K562 (cell line): ENCODE data around the gene YBX2. TPM values are rescaled to one million over a fixed set of nuclear protein-coding genes. Genes with fewer than 3 reads are reported as not detected.

Experiments used
- E2F1 ChIP-seq: sonication (generic); formaldehyde crosslinking; IDR thresholded peaks from 2 replicates; pipeline ENCODE4 v1.8.1; 2023; ENCODE audit warnings: mild to moderate bottlenecking, missing genetic modification reagents, moderate library complexity
- KDM5B ChIP-seq: fragments of 200-600 bp; sonication (generic); IDR thresholded peaks from 2 replicates; pipeline ENCODE4 v1.6.1; 2012; ENCODE audit warnings: low read depth, mild to moderate bottlenecking, moderate library complexity, low read length, control low read depth, inconsistent platforms; ENCODE audit not compliant: insufficient replicate concordance
- MYC ChIP-seq, 2 experiments: fragments of 250-450 bp in 1 of 2; sonication (Bioruptor Pico) in 1 of 2; IDR thresholded peaks; 2 replicates each; pipeline versions ENCODE4 v1.5.1 to v1.6.1; 2012 to 2021; ENCODE audit warnings: low read depth in 2 of 2, borderline replicate concordance in 1 of 2, improper control_type of control experiment in 1 of 2, low read length in 1 of 2, mild to moderate bottlenecking in 1 of 2, moderate library complexity in 1 of 2
- POLR2B ChIP-seq: fragments of 450-650 bp; IDR thresholded peaks from 2 replicates; pipeline ENCODE4 v1.6.1; 2018; ENCODE audit warnings: low read depth; ENCODE audit not compliant: partially characterized antibody
- POLR2G ChIP-seq: fragments of 200-400 bp; formaldehyde crosslinking; IDR thresholded peaks from 2 replicates; pipeline ENCODE4 v1.6.1; 2017; ENCODE audit warnings: low read depth, mild to moderate bottlenecking, antibody characterized with exemption, low read length, moderate library complexity
- RBFOX2 ChIP-seq: fragments of 200-400 bp; formaldehyde crosslinking; IDR thresholded peaks from 2 replicates; pipeline ENCODE4 v1.6.1; 2017; ENCODE audit warnings: low read depth, mild to moderate bottlenecking, low read length, moderate library complexity
- SAP30 ChIP-seq: fragments of 200-600 bp; sonication (generic); IDR thresholded peaks from 2 replicates; pipeline ENCODE4 v1.6.1; 2012; ENCODE audit warnings: borderline replicate concordance, low read depth, mild to moderate bottlenecking, moderate library complexity, low read length, control low read depth, inconsistent platforms; ENCODE audit not compliant: insufficient read depth, poor library complexity, severe bottlenecking
- SRF ChIP-seq, 2 experiments: fragments of 250-450, 450-650 bp in 1 of 2; sonication (Bioruptor Pico) in 1 of 2; sonication (generic) in 1 of 2; formaldehyde crosslinking; IDR thresholded peaks; 2 replicates each; pipeline versions ENCODE4 v1.5.0 to v1.5.1; 2020 to 2022; ENCODE audit warnings: mild to moderate bottlenecking in 1 of 2, missing genetic modification reagents in 1 of 2
- ZNF407 ChIP-seq: fragments of 450-650 bp; IDR thresholded peaks from 2 replicates; pipeline ENCODE4 v1.6.1; 2016; ENCODE audit warnings: low read depth
- polyA plus RNA-seq, 8 experiments: library from polyadenylated mRNA; depleted of rRNA in 4 of 8; stranded (reverse) in 5 of 8; unstranded in 3 of 8; fragments of >200 nt; fragmentation: Nextera tagmentation in 2 of 8; fragmentation: Illumina TruSeq in 1 of 8; extraction: Ambion mirVana in 2 of 8; extraction: Trizol in 1 of 8; gene quantifications; 2 replicates each; pipeline versions ENCODE4 v1.2.1 to v1.2.3, GENCODE V29; 2011 to 2014; ENCODE audit warnings: inconsistent platforms in 1 of 8, missing spikeins in 1 of 8
- total RNA-seq, 7 experiments: library from RNA; depleted of rRNA in 6 of 7; stranded (reverse); fragments of >200 nt in 6 of 7; fragmentation: Illumina TruSeq in 2 of 7; extraction: Trizol in 2 of 7; gene quantifications; 2 replicates each; pipeline versions ENCODE4 v1.2.1 to v1.2.3, GENCODE V29; 2011 to 2021; ENCODE audit warnings: low replicate concordance in 1 of 7
- TF ChIP-seq, protein P1 (sequence below): sonication (generic); formaldehyde crosslinking; IDR thresholded peaks from 2 replicates; pipeline ENCODE4 v1.8.0; 2023; ENCODE audit warnings: mild to moderate bottlenecking, missing genetic modification reagents

YBX2 gene
- total and polyA plus RNA-seq, 9 of the 15 experiments (the other 6 are each of a cell fraction or from before 2014, with no cell fraction given): 0.03 to 0.59 (median 0.27) TPM; not detected in 6

GRCh38 chr17:7307686-7308624 lies 13.5 kb upstream of the YBX2 start (continued):
- TF ChIP-seq, protein P1, sequence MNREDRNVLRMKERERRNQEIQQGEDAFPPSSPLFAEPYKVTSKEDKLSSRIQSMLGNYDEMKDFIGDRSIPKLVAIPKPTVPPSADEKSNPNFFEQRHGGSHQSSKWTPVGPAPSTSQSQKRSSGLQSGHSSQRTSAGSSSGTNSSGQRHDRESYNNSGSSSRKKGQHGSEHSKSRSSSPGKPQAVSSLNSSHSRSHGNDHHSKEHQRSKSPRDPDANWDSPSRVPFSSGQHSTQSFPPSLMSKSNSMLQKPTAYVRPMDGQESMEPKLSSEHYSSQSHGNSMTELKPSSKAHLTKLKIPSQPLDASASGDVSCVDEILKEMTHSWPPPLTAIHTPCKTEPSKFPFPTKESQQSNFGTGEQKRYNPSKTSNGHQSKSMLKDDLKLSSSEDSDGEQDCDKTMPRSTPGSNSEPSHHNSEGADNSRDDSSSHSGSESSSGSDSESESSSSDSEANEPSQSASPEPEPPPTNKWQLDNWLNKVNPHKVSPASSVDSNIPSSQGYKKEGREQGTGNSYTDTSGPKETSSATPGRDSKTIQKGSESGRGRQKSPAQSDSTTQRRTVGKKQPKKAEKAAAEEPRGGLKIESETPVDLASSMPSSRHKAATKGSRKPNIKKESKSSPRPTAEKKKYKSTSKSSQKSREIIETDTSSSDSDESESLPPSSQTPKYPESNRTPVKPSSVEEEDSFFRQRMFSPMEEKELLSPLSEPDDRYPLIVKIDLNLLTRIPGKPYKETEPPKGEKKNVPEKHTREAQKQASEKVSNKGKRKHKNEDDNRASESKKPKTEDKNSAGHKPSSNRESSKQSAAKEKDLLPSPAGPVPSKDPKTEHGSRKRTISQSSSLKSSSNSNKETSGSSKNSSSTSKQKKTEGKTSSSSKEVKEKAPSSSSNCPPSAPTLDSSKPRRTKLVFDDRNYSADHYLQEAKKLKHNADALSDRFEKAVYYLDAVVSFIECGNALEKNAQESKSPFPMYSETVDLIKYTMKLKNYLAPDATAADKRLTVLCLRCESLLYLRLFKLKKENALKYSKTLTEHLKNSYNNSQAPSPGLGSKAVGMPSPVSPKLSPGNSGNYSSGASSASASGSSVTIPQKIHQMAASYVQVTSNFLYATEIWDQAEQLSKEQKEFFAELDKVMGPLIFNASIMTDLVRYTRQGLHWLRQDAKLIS (CRISPR knock-in tag): peak; percentile 74
- TF ChIP-seq ZNF407 (no peak), E2F1 (no peak), POLR2G (peak; percentile 70), MYC (IDR thresholded peaks at IDR 0.05; ENCODE audit: low read depth, low read length) (peak; percentile 95), MYC (CRISPR knock-in tag; IDR thresholded peaks at IDR 0.05; ENCODE audit: borderline replicate concordance, low read depth) (0 out of 2 replicates have a peak, but pooled peaks have one; percentile 46), KDM5B (no peak), SRF (CRISPR knock-in tag; IDR thresholded peaks at IDR 0.05) (no peak), SAP30 (peak; percentile 5), POLR2B (no peak), RBFOX2 (peak; percentile 76)
